NCI-H526 (cell line): ENCODE data around the gene FEM1B.

Experiments
- DNase-seq, 2 experiments: peaks; one replicate each; lab custom pipeline; 2025; lab: John Stamatoyannopoulos, UW

Gene FEM1B

DNA sequence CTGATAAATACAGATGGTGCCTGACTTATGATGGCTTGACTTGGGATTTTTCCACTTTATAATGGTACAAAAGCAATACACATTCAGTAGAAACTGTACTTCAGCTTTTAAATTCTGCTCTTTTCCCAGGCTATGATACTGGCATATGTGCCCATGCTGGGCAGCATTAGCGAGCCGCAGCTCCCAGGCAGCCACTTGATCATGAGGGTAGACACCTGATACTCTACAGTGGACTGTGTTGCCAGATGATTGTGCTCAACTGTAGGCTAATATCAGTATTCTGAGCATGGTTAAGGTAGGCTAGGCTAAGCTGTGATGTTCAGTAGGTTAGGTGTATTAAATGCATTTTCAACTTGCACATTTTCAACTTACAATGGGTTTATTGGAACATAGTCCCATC, 17.7 kb upstream of the FEM1B start:
- DNase-seq = peak; percentile 20

DNA sequence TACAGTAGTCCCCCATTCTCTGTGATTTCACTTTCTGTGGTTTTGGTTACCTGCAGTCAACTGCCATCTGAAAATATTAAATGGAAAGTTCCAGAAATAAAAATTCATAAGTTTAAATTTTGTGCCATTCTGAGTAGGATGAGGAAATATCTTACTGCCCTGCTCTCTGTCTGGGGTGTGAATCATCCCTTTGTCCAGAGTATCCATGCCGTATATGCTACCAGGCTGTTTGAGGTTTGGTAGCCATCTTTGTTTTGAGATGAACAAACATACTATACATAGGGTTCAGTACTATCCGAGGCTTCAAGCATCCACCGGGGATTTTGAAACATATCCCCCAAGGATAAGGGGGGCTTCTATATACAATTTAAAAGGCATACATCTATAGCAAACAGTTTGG, 16.3 kb upstream of the FEM1B start:
- no peak for DNase-seq

DNA sequence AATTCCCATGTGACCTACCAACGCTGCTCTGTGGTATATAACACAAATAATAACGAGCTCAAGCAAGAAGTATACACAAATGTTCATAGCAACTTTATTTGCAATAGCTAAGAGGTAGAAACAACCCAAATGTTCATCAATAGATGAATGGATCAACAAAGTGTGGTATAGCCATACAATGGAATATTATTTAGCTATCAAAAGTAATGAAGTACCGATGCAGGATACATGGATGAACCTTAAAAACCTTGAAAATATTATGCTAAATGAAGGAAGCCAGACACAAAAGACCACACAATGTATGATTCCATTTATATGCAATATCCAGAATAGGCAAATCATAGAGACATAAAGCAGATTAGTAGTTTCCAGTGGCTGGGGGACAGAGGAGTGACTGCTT, 15.6 kb upstream of the FEM1B start:
- DNase-seq = no peak

GRCh38 chr15:68262514-68263356, 14.8 kb upstream of the FEM1B start:
- no peak for DNase-seq

DNA sequence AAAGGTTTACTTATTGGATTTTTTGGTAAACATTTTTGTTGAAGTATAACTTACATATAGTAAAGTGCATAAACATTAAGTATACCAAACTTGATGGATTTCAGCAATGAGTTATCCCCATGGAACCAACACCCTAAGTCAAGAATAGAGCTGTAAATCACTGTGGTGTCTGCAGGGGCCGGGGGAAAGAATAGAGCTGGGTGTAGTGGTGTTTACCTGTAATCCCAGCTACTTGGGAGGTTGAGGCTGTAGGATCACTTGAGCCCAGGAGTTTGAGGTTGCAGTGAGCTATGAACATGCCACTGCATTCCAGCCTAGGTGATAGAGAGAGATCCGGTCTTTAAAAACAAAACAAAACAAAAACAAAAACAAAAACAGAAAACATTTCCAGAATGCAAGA, 13.3 kb upstream of the FEM1B start:
- no peak for DNase-seq

GRCh38 chr15:68265081-68265480, 12.5 kb upstream of the FEM1B start:
- DNase-seq = no peak

GRCh38 chr15:68265674-68266073, 11.9 kb upstream of the FEM1B start:
- DNase-seq = no peak

GRCh38 chr15:68268405-68268804, 9.1 kb upstream of the FEM1B start:
- DNase-seq = peak; percentile 88 to 92

GRCh38 chr15:68271854-68272471, 5.6 kb upstream of the FEM1B start:
- DNase-seq = peak; percentile 27 to 39

DNA sequence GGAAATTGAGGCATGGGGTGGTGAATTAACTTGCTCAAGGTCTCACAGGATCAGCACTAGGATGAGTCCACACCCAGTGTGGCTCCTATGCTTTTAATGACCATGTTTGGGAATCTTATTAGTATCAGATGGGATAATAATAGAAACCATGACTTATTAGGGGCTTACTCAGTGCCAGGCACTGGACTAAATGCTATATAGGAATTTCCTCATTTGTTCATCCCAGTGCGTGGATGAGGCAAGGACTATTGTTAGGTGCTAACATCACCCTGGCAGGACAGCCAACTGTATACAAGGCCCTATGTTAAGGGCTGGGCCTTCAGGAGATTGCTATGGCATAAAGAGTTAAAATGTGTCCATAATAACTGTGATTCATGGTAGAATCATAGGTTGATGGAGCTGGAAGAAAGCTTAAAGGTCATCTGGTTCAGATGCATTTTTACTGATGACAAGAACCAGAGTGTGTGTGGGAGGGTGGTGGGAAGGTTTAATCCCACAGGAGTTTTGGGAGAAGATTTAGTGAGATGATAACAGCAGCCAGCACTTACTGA, 4.7 kb upstream of the FEM1B start:
- no peak for DNase-seq

GRCh38 chr15:68274201-68274848, 3.2 kb upstream of the FEM1B start:
- DNase-seq = no peak

DNA sequence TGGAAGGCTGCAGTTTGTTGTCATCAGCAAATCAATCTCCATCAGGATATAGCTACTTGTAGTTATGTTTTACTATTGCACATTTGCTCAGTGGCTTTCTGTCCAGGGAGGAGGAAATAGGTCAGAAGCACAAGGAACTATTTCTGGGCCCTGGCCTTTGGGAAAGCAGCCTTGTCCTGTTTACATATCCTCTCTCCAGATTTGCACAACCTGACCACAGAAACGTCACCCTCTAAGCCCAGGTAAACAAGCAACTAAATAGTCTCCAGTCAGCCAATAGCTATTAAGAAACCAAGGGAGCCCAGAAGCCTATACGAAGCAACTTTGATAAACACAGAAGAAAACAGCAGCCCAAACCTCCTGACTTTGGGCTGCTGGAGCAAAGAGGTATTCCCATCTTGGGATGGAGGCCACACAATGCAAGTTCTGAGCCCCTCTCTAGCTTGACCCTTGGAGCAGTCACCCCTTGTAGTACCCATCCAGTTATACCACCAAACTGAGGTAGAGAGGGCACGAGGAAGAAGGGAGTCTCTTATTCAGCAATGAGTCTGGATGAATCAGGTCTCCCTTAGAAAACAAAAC, 2.3 kb upstream of the FEM1B start:
- DNase-seq = peak; percentile 35 to 38

GRCh38 chr15:68276668-68277067, 877 bp upstream of the FEM1B start:
- no peak for DNase-seq

- DNase-seq = peak; percentile 68 to 85
Measured at GRCh38 chr15:68277131-68277602, 378 bp upstream of the FEM1B start.

- DNase-seq = peak in 1 of 2 experiments; percentile 39
Measured at GRCh38 chr15:68278345-68278594, 725 bp downstream of the FEM1B start.

GRCh38 chr15:68278595-68279405, 1.3 kb downstream of the FEM1B start:
- peak; percentile 49 to 70 for DNase-seq

DNA sequence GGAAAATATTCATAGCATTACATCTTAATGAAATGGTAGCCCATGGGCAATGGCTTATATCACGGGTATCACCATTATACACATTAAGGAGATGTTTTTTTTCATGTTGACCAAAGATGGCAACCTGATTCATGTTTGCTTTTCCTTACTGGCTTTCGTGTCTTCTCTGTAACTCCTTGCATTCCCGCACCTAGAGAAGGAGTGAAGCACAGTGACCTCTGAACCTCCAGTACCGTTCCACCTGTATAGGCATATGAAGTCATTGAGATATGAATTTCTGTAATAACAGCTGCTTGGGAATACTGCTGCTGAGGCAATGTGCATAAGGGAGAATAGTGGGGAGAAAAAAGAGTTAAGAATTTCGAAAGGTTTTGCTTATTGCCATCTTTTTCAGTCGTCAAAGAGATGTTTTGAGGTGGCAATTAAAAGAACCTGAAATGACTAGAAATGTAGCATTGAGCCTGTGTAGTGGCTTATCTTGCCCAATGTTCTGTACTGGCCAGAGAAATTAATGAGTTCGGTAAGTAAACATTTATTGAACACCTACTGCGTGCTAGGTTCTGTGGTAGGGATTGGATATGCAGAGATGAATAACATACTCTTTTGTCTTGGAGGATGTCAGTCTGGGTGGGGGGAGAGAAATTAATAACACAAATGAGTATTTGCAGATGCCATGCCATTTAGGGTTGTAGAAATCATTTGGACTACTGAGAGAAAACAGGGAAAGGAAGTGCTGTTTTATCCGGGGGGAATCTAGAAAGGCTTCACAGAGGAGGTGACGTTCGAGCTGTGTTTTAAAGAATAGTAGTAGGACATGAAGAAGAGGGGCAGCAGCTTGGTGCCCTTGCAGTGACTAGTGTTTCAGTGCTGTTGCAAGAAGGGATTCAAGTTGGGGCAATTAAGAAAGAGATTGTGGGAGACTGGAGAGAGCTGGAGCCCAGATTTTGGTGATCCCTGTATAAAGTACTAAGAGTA, 2.5 kb downstream of the FEM1B start:
- DNase-seq = no peak

GRCh38 chr15:68281008-68281407, 3.5 kb downstream of the FEM1B start:
- DNase-seq = no peak

DNA sequence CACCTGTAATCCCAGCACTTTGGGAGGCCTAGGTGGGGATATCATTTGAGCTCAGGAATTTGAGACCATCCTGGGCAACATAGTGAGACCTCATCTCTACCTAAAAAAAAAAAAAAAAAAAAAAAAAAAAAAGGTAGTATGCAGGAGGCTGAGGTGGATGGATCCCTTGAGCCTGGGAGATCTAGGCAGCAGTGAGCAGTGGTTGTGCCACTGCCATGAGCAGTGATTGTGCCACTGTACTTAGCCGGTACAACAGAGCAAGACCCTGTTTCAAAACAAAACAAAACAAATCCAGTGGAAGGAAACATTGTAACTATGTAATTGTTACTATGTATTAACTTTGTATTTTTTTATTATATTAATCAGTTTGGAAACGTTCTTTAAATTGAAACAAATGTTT, 5.9 kb downstream of the FEM1B start:
- DNase-seq = no peak

- DNase-seq = no peak
Measured at GRCh38 chr15:68284616-68285258, 7.2 kb downstream of the FEM1B start.
